NT2/D1 (cell line): ENCODE results near the gene DRC7.

ENCODE experiments used
- SUZ12 ChIP-seq: IDR thresholded peaks from 2 replicates; pipeline ENCODE4 v1.6.1; 2011; ENCODE audit not compliant: insufficient read length, insufficient read depth; ENCODE audit errors: extremely low read depth
- YY1 ChIP-seq: IDR thresholded peaks from 2 replicates; pipeline ENCODE4 v1.6.1; 2011; ENCODE audit not compliant: insufficient read length, insufficient read depth
- ZNF274 ChIP-seq: IDR thresholded peaks from 2 replicates; pipeline ENCODE4 v1.6.1; 2011; ENCODE audit warnings: mild to moderate bottlenecking, low read depth, low read length

GRCh38 chr16:57704905-57705852 is 10.6 kb downstream of the DRC7 start:
- no peak for TF ChIP-seq YY1
- TF ChIP-seq SUZ12 = no peak
- no peak for TF ChIP-seq ZNF274
